Stimulated activated CD4-positive, alpha-beta T cell treated with anti-CD3 and anti-CD28 coated beads, TNF-alpha, amount 100 ng/mL, for 4 hours (primary cell): ENCODE data around the gene PTPRT.

Experiments
- DNase-seq, 3 experiments: peaks; one replicate each; pipeline ENCODE4 v3.0.0-alpha.2; 2020; ENCODE audit warnings: low read depth in 3 of 3

The PTPRT gene

GRCh38 chr20:42379385-42379784 is 810.3 kb downstream of the PTPRT start:
- DNase-seq = no peak

- no peak for DNase-seq
These were observed 810.9 kb downstream of the PTPRT start for GRCh38 chr20:42378826-42379225.

GRCh38 chr20:42376131-42376530 is 813.6 kb downstream of the PTPRT start:
- no peak for DNase-seq

GRCh38 chr20:42373049-42373448 is 816.7 kb downstream of the PTPRT start:
- no peak for DNase-seq

GRCh38 chr20:42370075-42370474 is 819.6 kb downstream of the PTPRT start:
- no peak for DNase-seq

- DNase-seq = no peak
These were observed 820.8 kb downstream of the PTPRT start for GRCh38 chr20:42368910-42369309.

- DNase-seq = no peak
These were observed 823.1 kb downstream of the PTPRT start for GRCh38 chr20:42366626-42367025.

- DNase-seq = no peak
These were observed 825.3 kb downstream of the PTPRT start for GRCh38 chr20:42364446-42364845.

GRCh38 chr20:42361402-42361970 is 828.2 kb downstream of the PTPRT start:
- no peak for DNase-seq

- no peak for DNase-seq
These were observed 829.1 kb downstream of the PTPRT start for GRCh38 chr20:42360621-42361020.

GRCh38 chr20:42359617-42360016 is 830.1 kb downstream of the PTPRT start:
- DNase-seq = no peak

- no peak for DNase-seq
These were observed 837.6 kb downstream of the PTPRT start for GRCh38 chr20:42352096-42352495.

GRCh38 chr20:42350521-42350920 is 839.2 kb downstream of the PTPRT start:
- no peak for DNase-seq

- no peak for DNase-seq
These were observed 843.2 kb downstream of the PTPRT start for GRCh38 chr20:42346189-42347170.

GRCh38 chr20:42341654-42342053 is 848.1 kb downstream of the PTPRT start:
- DNase-seq = no peak

GRCh38 chr20:42340368-42340767 is 849.3 kb downstream of the PTPRT start:
- no peak for DNase-seq

GRCh38 chr20:42338294-42339201 is 851.2 kb downstream of the PTPRT start:
- DNase-seq = no peak

- DNase-seq = no peak
These were observed 853.1 kb downstream of the PTPRT start for GRCh38 chr20:42336576-42336975.

- no peak for DNase-seq
These were observed 870.3 kb downstream of the PTPRT start for GRCh38 chr20:42319252-42320013.

GRCh38 chr20:42313704-42314103 is 876.0 kb downstream of the PTPRT start:
- no peak for DNase-seq

- no peak for DNase-seq
These were observed 880.7 kb downstream of the PTPRT start for GRCh38 chr20:42309050-42309449.
